GM12865 (cell line): ENCODE results near the gene MED13L.

ENCODE experiments used
- DNase-seq: peaks from one replicate; pipeline ENCODE4 v3.0.0; 2010; ENCODE audit warnings: low read depth
- H3K4me3 ChIP-seq: 2 replicates; pipeline ENCODE4 v1.5.1; 2011; ENCODE audit warnings: mild to moderate bottlenecking, low read depth, low read length, control low read depth
- CTCF ChIP-seq: IDR thresholded peaks from 2 replicates; pipeline ENCODE4 v1.5.1; 2011; ENCODE audit warnings: low read length, control low read depth, low read depth, inconsistent platforms; ENCODE audit not compliant: insufficient read depth; ENCODE audit errors: missing control alignments

Gene MED13L

GRCh38 chr12:116278667-116279066, 1.2 kb upstream of the MED13L start:
- no peak overlapping the region for H3K4me3 ChIP-seq
- no peak for TF ChIP-seq CTCF
- DNase-seq: no peak

- DNase-seq: no peak
- no peak for TF ChIP-seq CTCF
These were observed 760 bp upstream of the MED13L start for GRCh38 chr12:116278279-116278626.

GRCh38 chr12:116276652-116277466, 634 bp downstream of the MED13L start:
- no peak for TF ChIP-seq CTCF
- peak overlapping the region; percentile 59 for H3K4me3 ChIP-seq
- DNase-seq: peak; percentile 72

More at GRCh38 chr12:116278279-116278626, 760 bp upstream of the MED13L start:
- no peak overlapping the region for H3K4me3 ChIP-seq

- no peak overlapping the region for H3K4me3 ChIP-seq
These were observed 2.7 kb downstream of the MED13L start for GRCh38 chr12:116274551-116275375.

GRCh38 chr12:116273813-116274550, 3.5 kb downstream of the MED13L start:
- H3K4me3 ChIP-seq: no peak overlapping the region
- TF ChIP-seq CTCF: no peak
- no peak for DNase-seq

More at GRCh38 chr12:116274551-116275375, 2.7 kb downstream of the MED13L start:
- TF ChIP-seq CTCF: no peak
- no peak for DNase-seq

- TF ChIP-seq CTCF: no peak
- DNase-seq: no peak
- H3K4me3 ChIP-seq: no peak overlapping the region
These were observed 9.5 kb downstream of the MED13L start for GRCh38 chr12:116267948-116268347.
